GM10248 (cell line): ENCODE data around the gene TXNRD2.

ENCODE experiments used
- CTCF ChIA-PET: fragments of 300-600 bp; sonication (Branson Sonifier 250); formaldehyde crosslinking; extraction: SDS; loops from one replicate; lab custom pipeline; 2021; ENCODE audit warnings: antibody characterized with exemption; lab: Yijun Ruan, JAX
- POLR2A ChIA-PET: fragments of 350-650 bp; sonication (Branson Sonifier 250); formaldehyde crosslinking; extraction: SDS; loops from one replicate; lab custom pipeline; 2020; ENCODE audit warnings: antibody characterized with exemption; lab: Yijun Ruan, JAX
- DNase-seq: peaks from one replicate; pipeline ENCODE4 v3.0.0; 2012; ENCODE audit errors: extremely low spot score
- CTCF ChIP-seq: IDR thresholded peaks from 2 replicates; pipeline ENCODE4 v1.5.1; 2012; ENCODE audit warnings: mild to moderate bottlenecking, low read depth; ENCODE audit errors: extremely low read depth, missing control alignments, control extremely low read depth

TXNRD2 gene

GRCh38 chr22:19868333-19868732 lies 73.3 kb downstream of the TXNRD2 start:
- ChIA-PET POLR2A (no interaction called here), CTCF (no interaction called here)
- TF ChIP-seq CTCF = no peak
- DNase-seq = no peak

DNA sequence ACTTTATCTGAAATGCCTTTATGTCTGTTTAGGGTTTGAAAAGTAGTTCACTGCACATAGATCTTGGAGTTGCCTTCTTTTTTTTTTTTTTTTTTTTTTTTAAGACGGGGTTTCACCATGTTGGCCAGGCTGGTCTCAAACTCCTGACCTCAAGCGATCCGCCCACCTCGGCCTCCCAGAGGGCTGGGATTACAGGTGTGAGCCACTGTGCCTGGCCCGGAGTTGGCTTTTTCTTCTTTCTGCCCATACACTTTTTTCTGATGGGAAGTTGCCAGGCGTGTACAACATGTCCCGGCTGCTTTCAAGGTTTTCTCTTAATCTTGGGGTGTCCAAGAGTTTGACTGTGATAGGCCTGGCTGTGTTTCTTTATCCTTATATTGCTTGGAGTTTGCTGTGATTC lies 74.0 kb downstream of the TXNRD2 start:
- DNase-seq = no peak
- CTCF ChIA-PET = no interaction called here
- POLR2A ChIA-PET = no interaction called here

GRCh38 chr22:19866665-19867009 lies 75.0 kb downstream of the TXNRD2 start:
- TF ChIP-seq CTCF = no peak
- POLR2A ChIA-PET = no interaction called here
- CTCF ChIA-PET = interaction anchor here (1.2 to 1.3 kb wide), 2 partner anchors 11 to 136 kb away, joined by 3 to 6 read pairs; no protein-coding TSS in a partner anchor

More for the DNA sequence above, 74.0 kb downstream of the TXNRD2 start:
- no peak for TF ChIP-seq CTCF

GRCh38 chr22:19865141-19865829 lies 76.3 kb downstream of the TXNRD2 start:
- no peak for TF ChIP-seq CTCF
- DNase-seq = no peak
- CTCF ChIA-PET = interaction anchor here (0.9 to 1.0 kb wide), 4 partner anchors 9 to 45 kb away, joined by 3 to 4 read pairs (median 4); no protein-coding TSS in a partner anchor
- POLR2A ChIA-PET = no interaction called here

More at GRCh38 chr22:19866665-19867009, 75.0 kb downstream of the TXNRD2 start:
- no peak for DNase-seq

DNA sequence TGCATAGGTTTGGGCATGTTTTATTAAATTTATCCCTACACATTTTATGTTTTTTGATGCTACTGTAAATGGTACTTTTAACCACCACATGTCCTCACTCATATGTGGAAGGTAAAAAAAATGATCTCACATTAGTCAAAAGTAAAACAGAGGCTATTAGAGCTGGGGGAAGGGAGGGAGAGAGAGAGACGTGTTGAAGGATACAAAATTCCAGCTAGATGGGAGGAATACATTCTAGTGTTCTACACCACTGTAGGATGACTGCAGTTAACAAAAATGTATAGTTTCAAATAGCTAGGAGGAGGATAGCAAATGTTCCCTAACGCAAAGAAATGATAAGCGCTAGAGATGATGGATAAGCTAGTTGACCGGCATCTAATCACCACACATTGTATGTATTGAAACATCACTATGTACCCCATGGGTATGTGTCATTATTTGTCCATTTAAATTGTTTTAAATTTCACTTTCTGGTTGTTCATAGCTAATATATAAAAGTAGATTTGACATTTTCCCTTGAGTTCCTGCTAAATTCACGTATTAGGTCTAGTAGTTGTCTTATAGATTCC lies 77.0 kb downstream of the TXNRD2 start:
- ChIA-PET CTCF (interaction anchor here (0.9 to 1.5 kb wide), 5 partner anchors 9 to 135 kb away, joined by 3 to 4 read pairs (median 3); no protein-coding TSS in a partner anchor), POLR2A (no interaction called here)
- TF ChIP-seq CTCF = no peak
- no peak for DNase-seq

DNA sequence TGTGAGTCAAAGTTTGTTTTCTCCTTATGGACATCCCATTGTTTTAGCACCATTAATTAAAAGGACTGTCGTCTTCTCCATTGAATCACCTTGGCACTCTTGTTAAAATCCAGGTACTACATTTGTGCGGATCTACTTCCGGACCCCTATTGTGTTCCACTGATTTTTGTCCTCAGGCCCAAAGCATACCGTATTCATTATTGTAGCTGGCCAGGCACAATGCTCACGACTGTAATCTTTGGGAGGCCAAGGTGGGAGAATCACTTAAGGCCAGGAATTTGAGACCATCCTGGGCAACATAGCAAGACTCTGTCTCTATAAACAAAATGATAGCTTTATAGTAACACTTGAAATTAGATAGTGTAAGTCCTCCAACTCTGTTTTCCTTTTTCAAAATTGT lies 78.0 kb downstream of the TXNRD2 start:
- POLR2A ChIA-PET = no interaction called here
- CTCF ChIA-PET = interaction anchor here (1.5 kb wide), 1 partner anchor 134 kb away, joined by 3 read pairs; no protein-coding TSS in a partner anchor
- no peak for TF ChIP-seq CTCF
- no peak for DNase-seq
